ENCODE measurements around the gene UNC80.

- TF ChIP-seq KDM5A (IDR thresholded peaks at IDR 0.05): no peak
- TF ChIP-seq REST (IDR thresholded peaks at IDR 0.05): no peak
- TF ChIP-seq SREBF2 (IDR thresholded peaks at IDR 0.05): no peak
- TF ChIP-seq EP300 (IDR thresholded peaks at IDR 0.05): no peak
- TF ChIP-seq MAX (IDR thresholded peaks at IDR 0.05): no peak
- no peak for TF ChIP-seq USF2 (IDR thresholded peaks at IDR 0.05)
- TF ChIP-seq RAD21 (conservative IDR thresholded peaks at IDR 0.05 in 1 of 2, IDR thresholded peaks at IDR 0.05 in 1 of 2): no peak
Measured at GRCh38 chr2:210009896-210010295, 238.3 kb downstream of the UNC80 start.
